Upper lobe of left lung (tissue), 4 donors: ENCODE data around the gene PDE6H.

Experiments
- CTCF ChIP-seq, 6 experiments: fragments of 450-650 bp in 4 of 6; fragments of 200-600 bp in 2 of 6; sonication (generic) in 2 of 6; IDR thresholded peaks; one replicate each; pipeline ENCODE4 v1.5.1; 2016 to 2019; ENCODE audit warnings: antibody characterized with exemption in 6 of 6
- POLR2AphosphoS5 ChIP-seq, 2 donors: sonication (generic); formaldehyde crosslinking; IDR thresholded peaks; one replicate each; pipeline ENCODE4 v1.5.1; 2017; ENCODE audit warnings: antibody characterized with exemption in 2 of 2

DNA sequence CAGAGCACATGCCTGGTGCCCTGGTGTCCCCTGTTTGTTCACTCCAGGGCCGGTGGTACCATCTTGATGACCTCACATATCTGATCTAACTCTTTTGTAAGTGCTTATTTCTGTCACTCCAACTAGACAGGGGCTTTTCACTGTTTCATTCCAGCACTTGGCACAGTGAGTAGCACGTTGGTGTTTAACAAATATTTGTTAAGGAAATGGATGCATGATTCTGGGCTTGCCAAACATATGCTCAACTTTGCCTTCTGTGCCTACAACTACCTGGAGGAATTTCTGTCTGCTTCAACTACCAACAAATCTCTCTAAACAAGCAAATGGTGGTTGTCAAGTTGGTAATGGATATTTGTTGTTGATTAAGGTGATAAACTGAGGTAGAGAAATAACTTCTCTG, 31.6 kb downstream of the PDE6H start:
- no peak for TF ChIP-seq CTCF (IDR thresholded peaks at IDR 0.05)
- TF ChIP-seq POLR2AphosphoS5 (IDR thresholded peaks at IDR 0.05), result no peak
